WERI-Rb-1 (cell line): ENCODE data around the gene CCDC157.

Experiments
- DNase-seq: peaks from one replicate; pipeline ENCODE4 v3.0.0-alpha.2; 2020
- H3K27ac ChIP-seq: fragments of 250-450 bp; sonication (Bioruptor Pico); 2 replicates; pipeline ENCODE4 v1.5.1; 2020; ENCODE audit warnings: mild to moderate bottlenecking, moderate library complexity
- H3K27me3 ChIP-seq: fragments of 250-450 bp; sonication (Bioruptor Pico); 2 replicates; pipeline ENCODE4 v1.5.1; 2021; ENCODE audit warnings: mild to moderate bottlenecking, low read depth, moderate library complexity; ENCODE audit not compliant: insufficient read depth, severe bottlenecking
- H3K36me3 ChIP-seq: fragments of 250-450 bp; sonication (Bioruptor Pico); 2 replicates; pipeline ENCODE4 v1.5.1; 2020; ENCODE audit warnings: mild to moderate bottlenecking, moderate library complexity
- H3K4me3 ChIP-seq: 2 replicates; pipeline ENCODE4 v1.5.1; 2011; ENCODE audit warnings: low read depth, mild to moderate bottlenecking, control low read depth, low read length
- H3K9me3 ChIP-seq: fragments of 250-450 bp; sonication (Bioruptor Pico); 2 replicates; pipeline ENCODE4 v1.5.1; 2021; ENCODE audit warnings: mild to moderate bottlenecking, moderate library complexity; ENCODE audit not compliant: severe bottlenecking
- CTCF ChIP-seq: IDR thresholded peaks from 2 replicates; pipeline ENCODE4 v1.5.1; 2011; ENCODE audit warnings: low read depth, mild to moderate bottlenecking, control low read depth, inconsistent platforms, low read length

Gene CCDC157

GRCh38 chr22:30361916-30362650 lies 5.3 kb downstream of the CCDC157 start:
- TF ChIP-seq CTCF, result no peak
- no peak overlapping the region for H3K4me3 ChIP-seq
- peaks cover 8% of the 10 kb centered on the region; the same call in 1 of the 2 replicates for H3K36me3 ChIP-seq
- H3K9me3 ChIP-seq, result no peaks in the 10 kb centered on the region
- H3K27ac ChIP-seq, result no peak overlapping the region
- DNase-seq, result no peak
- H3K27me3 ChIP-seq, result no peaks in the 10 kb centered on the region

- TF ChIP-seq CTCF, result no peak
- H3K36me3 ChIP-seq, result peaks cover 8% of the 10 kb centered on the region; the same call in 1 of the 2 replicates
- no peaks in the 10 kb centered on the region for H3K9me3 ChIP-seq
Observed at GRCh38 chr22:30362651-30363281, 6.0 kb downstream of the CCDC157 start.

GRCh38 chr22:30365891-30366290 lies 9.1 kb downstream of the CCDC157 start:
- Histone ChIP-seq H3K27ac (no peak overlapping the region), H3K36me3 (peaks cover 8% of the 10 kb centered on the region; the same call in 1 of the 2 replicates), H3K4me3 (no peak overlapping the region), H3K27me3 (no peaks in the 10 kb centered on the region), H3K9me3 (no peaks in the 10 kb centered on the region)
- no peak for DNase-seq
- TF ChIP-seq CTCF, result no peak

More at GRCh38 chr22:30362651-30363281, 6.0 kb downstream of the CCDC157 start:
- H3K27ac ChIP-seq, result no peak overlapping the region
- DNase-seq, result no peak
- H3K27me3 ChIP-seq, result no peaks in the 10 kb centered on the region
- H3K4me3 ChIP-seq, result no peak overlapping the region

GRCh38 chr22:30368420-30368819 lies 11.6 kb downstream of the CCDC157 start:
- DNase-seq, result no peak
- no peak for TF ChIP-seq CTCF
- no peaks in the 10 kb centered on the region for H3K9me3 ChIP-seq
- no peak overlapping the region for H3K27ac ChIP-seq
- H3K4me3 ChIP-seq, result no peak overlapping the region
- H3K27me3 ChIP-seq, result no peaks in the 10 kb centered on the region
- H3K36me3 ChIP-seq, result peaks cover 8% of the 10 kb centered on the region; the same call in 1 of the 2 replicates

- no peak overlapping the region for H3K27ac ChIP-seq
- H3K36me3 ChIP-seq, result peaks cover 6% of the 10 kb centered on the region
- no peaks in the 10 kb centered on the region for H3K27me3 ChIP-seq
- no peak for TF ChIP-seq CTCF
- DNase-seq, result no peak
- H3K9me3 ChIP-seq, result no peaks in the 10 kb centered on the region
- no peak overlapping the region for H3K4me3 ChIP-seq
Observed at GRCh38 chr22:30370641-30371230, 13.9 kb downstream of the CCDC157 start.
